ENCODE data around the gene ZNF524. TPM values are rescaled to one million over a fixed set of nuclear protein-coding genes. Genes with fewer than 3 reads are reported as not detected.

Gene ZNF524
- total RNA-seq, 1 donor: 10.8 TPM

GRCh38 chr19:55597501-55597921 is 2.6 kb upstream of the ZNF524 start:
- H3K4me3 ChIP-seq (ENCODE audit: low read depth, low read length): no peak overlapping the region
- no peak for TF ChIP-seq CTCF (IDR thresholded peaks at IDR 0.05; ENCODE audit: insufficient read depth, low read length)
- no peak for DNase-seq (ENCODE audit: low read depth)

- TF ChIP-seq CTCF (IDR thresholded peaks at IDR 0.05; ENCODE audit: insufficient read depth, low read length): no peak
- no peak for DNase-seq (ENCODE audit: low read depth)
- H3K4me3 ChIP-seq (ENCODE audit: low read depth, low read length): no peak overlapping the region
These were observed 2.1 kb upstream of the ZNF524 start for GRCh38 chr19:55598034-55598433.

DNA sequence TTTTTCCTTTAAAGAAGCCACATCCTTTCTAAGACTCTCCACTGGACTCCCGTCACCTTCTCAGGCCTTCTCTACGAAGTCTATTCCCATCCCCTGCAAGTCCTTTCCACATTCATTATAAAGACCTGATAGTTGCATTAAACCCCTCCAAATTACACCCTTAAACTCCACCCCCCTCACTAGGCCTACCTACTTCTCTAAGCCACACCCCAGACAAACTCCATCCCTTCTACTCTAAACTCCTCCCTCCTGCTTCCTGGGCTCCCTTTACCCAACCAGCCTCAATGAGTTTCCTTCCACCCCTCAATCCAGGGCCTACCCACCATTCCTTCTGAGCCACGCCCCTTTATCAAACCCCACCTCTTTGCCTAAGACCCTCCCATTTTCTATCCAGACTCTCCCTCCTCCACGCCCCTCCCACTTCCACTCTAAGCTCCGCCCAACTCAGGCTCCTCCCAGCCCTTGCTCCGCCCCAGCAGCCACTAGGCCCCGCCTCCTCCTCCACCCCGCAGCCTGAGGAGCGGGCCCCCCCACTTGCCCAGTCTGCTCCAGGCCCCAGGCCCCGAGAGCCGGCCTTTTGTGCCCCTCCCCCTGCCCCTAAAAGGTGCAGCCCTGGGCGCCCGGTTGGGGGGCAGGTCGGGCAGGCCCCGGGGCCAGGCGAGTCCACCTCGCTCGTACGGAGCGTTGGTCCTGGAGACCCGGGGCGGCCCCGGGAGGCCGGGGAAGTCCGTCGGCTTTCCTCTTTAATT is 1.2 kb upstream of the ZNF524 start:
- peak overlapping the region; percentile 73 for H3K4me3 ChIP-seq (ENCODE audit: low read depth, low read length)
- no peak for TF ChIP-seq CTCF (IDR thresholded peaks at IDR 0.05; ENCODE audit: insufficient read depth, low read length)
- peak; percentile 98 for DNase-seq (ENCODE audit: low read depth)

GRCh38 chr19:55599468-55599841 is 633 bp upstream of the ZNF524 start, which contains the start of gene FIZ1:
TSS of gene FIZ1 (minus strand) at chr19:55599517. CDS start at chr19:55597865, 1,652 bp downstream.
- DNase-seq (ENCODE audit: low read depth): peak; percentile 99
- TF ChIP-seq CTCF (IDR thresholded peaks at IDR 0.05; ENCODE audit: insufficient read depth, low read length): no peak
- H3K4me3 ChIP-seq (ENCODE audit: low read depth, low read length): peak within 1 kb of the TSS; percentile 90

DNA sequence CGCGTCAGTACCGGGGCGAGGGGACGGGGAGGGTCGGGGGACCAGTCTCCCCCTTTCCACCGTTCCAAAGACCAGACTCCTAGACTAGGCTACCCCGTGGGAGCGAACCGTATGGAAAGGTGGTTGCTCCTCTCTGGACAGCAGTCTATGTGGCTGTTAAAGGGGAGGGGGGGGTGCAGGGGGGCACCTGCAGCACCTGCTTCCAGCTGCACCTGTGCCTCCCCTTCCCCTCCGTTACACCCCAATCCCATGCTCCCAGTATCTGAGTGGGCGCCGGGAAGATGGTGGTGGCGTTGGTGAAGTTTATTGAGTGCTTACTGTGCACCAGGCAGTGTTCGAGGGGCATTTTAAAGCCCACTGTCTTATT is 557 bp downstream of the ZNF524 start:
- no peak for DNase-seq (ENCODE audit: low read depth)
- H3K4me3 ChIP-seq (ENCODE audit: low read depth, low read length): peak overlapping the region; percentile 90
- TF ChIP-seq CTCF (IDR thresholded peaks at IDR 0.05; ENCODE audit: insufficient read depth, low read length): no peak

GRCh38 chr19:55601084-55601483 is 996 bp downstream of the ZNF524 start:
- TF ChIP-seq CTCF (IDR thresholded peaks at IDR 0.05; ENCODE audit: insufficient read depth, low read length): no peak
- no peak for DNase-seq (ENCODE audit: low read depth)

More at GRCh38 chr19:55601084-55601483, 996 bp downstream of the ZNF524 start:
- H3K4me3 ChIP-seq (ENCODE audit: low read depth, low read length): peak overlapping the region; percentile 90
